Measurements from ENCODE around the gene UBE2QL1. TPM values are rescaled to one million over a fixed set of nuclear protein-coding genes. Genes with fewer than 3 reads are reported as not detected.

The UBE2QL1 gene
- total RNA-seq, 1 donor from 2014 or later, result 2.9 TPM

GRCh38 chr5:6435356-6435755, 13.3 kb upstream of the UBE2QL1 start:
- peaks cover 8% of the 10 kb centered on the region for H3K9me3 Mint-ChIP-seq (ENCODE audit: low read depth)
- H3K27ac Mint-ChIP-seq, result no peak overlapping the region
- H3K4me1 Mint-ChIP-seq (ENCODE audit: low read depth), result no peaks in the 10 kb centered on the region
- H3K27me3 Mint-ChIP-seq, result peaks cover 54% of the 10 kb centered on the region
- H3K36me3 Mint-ChIP-seq (ENCODE audit: insufficient read depth), result no peaks in the 10 kb centered on the region
- peak; percentile 28 for DNase-seq (ENCODE audit: low spot score, unreplicated experiment)
- H3K4me3 Mint-ChIP-seq (ENCODE audit: low read depth), result no peak overlapping the region
- TF ChIP-seq CTCF (IDR thresholded peaks at IDR 0.05; ENCODE audit: unreplicated experiment), result peak; percentile 62

- TF ChIP-seq CTCF (IDR thresholded peaks at IDR 0.05; ENCODE audit: unreplicated experiment), result no peak
- H3K27ac Mint-ChIP-seq, result no peak overlapping the region
- peaks cover 51% of the 10 kb centered on the region for H3K27me3 Mint-ChIP-seq
- no peak for DNase-seq (ENCODE audit: low spot score, unreplicated experiment)
- H3K4me3 Mint-ChIP-seq (ENCODE audit: low read depth), result no peak overlapping the region
- no peaks in the 10 kb centered on the region for H3K4me1 Mint-ChIP-seq (ENCODE audit: low read depth)
- H3K36me3 Mint-ChIP-seq (ENCODE audit: insufficient read depth), result no peaks in the 10 kb centered on the region
- H3K9me3 Mint-ChIP-seq (ENCODE audit: low read depth), result peaks cover 8% of the 10 kb centered on the region
These were observed 11.8 kb upstream of the UBE2QL1 start for GRCh38 chr5:6436715-6437331.

- H3K9me3 Mint-ChIP-seq (ENCODE audit: low read depth), result peaks cover 15% of the 10 kb centered on the region
- no peak overlapping the region for H3K4me3 Mint-ChIP-seq (ENCODE audit: low read depth)
- no peaks in the 10 kb centered on the region for H3K4me1 Mint-ChIP-seq (ENCODE audit: low read depth)
- no peak for DNase-seq (ENCODE audit: low spot score, unreplicated experiment)
- no peaks in the 10 kb centered on the region for H3K36me3 Mint-ChIP-seq (ENCODE audit: insufficient read depth)
- H3K27ac Mint-ChIP-seq, result no peak overlapping the region
- TF ChIP-seq CTCF (IDR thresholded peaks at IDR 0.05; ENCODE audit: unreplicated experiment), result no peak
- H3K27me3 Mint-ChIP-seq, result peaks cover 57% of the 10 kb centered on the region
These were observed 8.8 kb upstream of the UBE2QL1 start for GRCh38 chr5:6439588-6440550.

- Mint-ChIP-seq H3K9me3 (ENCODE audit: low read depth) (peaks cover 15% of the 10 kb centered on the region), H3K36me3 (ENCODE audit: insufficient read depth) (no peaks in the 10 kb centered on the region), H3K27ac (no peak overlapping the region), H3K27me3 (peaks cover 48% of the 10 kb centered on the region), H3K4me1 (ENCODE audit: low read depth) (no peaks in the 10 kb centered on the region), H3K4me3 (ENCODE audit: low read depth) (no peak overlapping the region)
- TF ChIP-seq CTCF (IDR thresholded peaks at IDR 0.05; ENCODE audit: unreplicated experiment), result no peak
- no peak for DNase-seq (ENCODE audit: low spot score, unreplicated experiment)
These were observed 6.3 kb upstream of the UBE2QL1 start for GRCh38 chr5:6442333-6442732.

GRCh38 chr5:6443326-6443725, 5.3 kb upstream of the UBE2QL1 start:
- peaks cover 43% of the 10 kb centered on the region for H3K27me3 Mint-ChIP-seq
- H3K27ac Mint-ChIP-seq, result no peak overlapping the region

More at GRCh38 chr5:6443326-6443725, 5.3 kb upstream of the UBE2QL1 start:
- Mint-ChIP-seq H3K9me3 (ENCODE audit: low read depth) (peaks cover 15% of the 10 kb centered on the region), H3K4me1 (ENCODE audit: low read depth) (no peaks in the 10 kb centered on the region), H3K4me3 (ENCODE audit: low read depth) (no peak overlapping the region), H3K36me3 (ENCODE audit: insufficient read depth) (no peaks in the 10 kb centered on the region)
- DNase-seq (ENCODE audit: low spot score, unreplicated experiment), result no peak
- TF ChIP-seq CTCF (IDR thresholded peaks at IDR 0.05; ENCODE audit: unreplicated experiment), result no peak

Data from progenitor cell of endocrine pancreas (in vitro differentiated cells).